Upper lobe of right lung (tissue), 1 donor: ENCODE results near the gene PRKCA. TPM values are rescaled to one million over a fixed set of nuclear protein-coding genes. Genes with fewer than 3 reads are reported as not detected.
A peak's percentile ranks its signal among the peaks of the same experiment; 100 is the strongest.
"Not testable (repeated sequence)": the region's sequence is repeated elsewhere in the genome, so short reads cannot be mapped to it uniquely, and the experiment has no call there.

Experiments
- ATAC-seq: fragments of 200-7000 bp; cut with Tn5 transposase; one replicate; pipeline ENCODE4 v1.9.1; 2020; ENCODE audit warnings: mild to moderate bottlenecking, moderate library complexity
- DNase-seq: peaks from one replicate; pipeline ENCODE4 v3.0.0-alpha.2; 2020
- H3K27ac ChIP-seq: fragments of 200-600 bp; one replicate; pipeline ENCODE4 v1.8.0; 2022
- H3K27me3 ChIP-seq: fragments of 200-600 bp; one replicate; pipeline ENCODE4 v1.8.0; 2022; ENCODE audit warnings: mild to moderate bottlenecking
- H3K36me3 ChIP-seq: fragments of 200-600 bp; one replicate; pipeline ENCODE4 v1.8.0; 2022
- H3K4me1 ChIP-seq: fragments of 200-600 bp; one replicate; pipeline ENCODE4 v1.8.0; 2022
- H3K4me3 ChIP-seq: fragments of 200-600 bp; one replicate; pipeline ENCODE4 v1.8.0; 2022; ENCODE audit warnings: mild to moderate bottlenecking
- H3K9me3 ChIP-seq: fragments of 200-600 bp; one replicate; pipeline ENCODE4 v1.8.0; 2022
- intact Hi-C: fragments of 100-400 bp; cut with DNase I; formaldehyde crosslinking; loops from one replicate; pipeline ENCODE4 v1.11.0; 2022
- long read RNA-seq: library from polyadenylated mRNA; unstranded; transcript quantifications from one replicate; pipeline ENCODE4 v2.0.0, GENCODE V29; 2021
- total RNA-seq: library from RNA; stranded (reverse); fragmentation: NEBNext Ultra II Directional; extraction: Animal tissue kit (Norgen Biotek cat#: 25700); gene quantifications from one replicate; pipeline ENCODE4 v1.2.1, GENCODE V29; 2021
- TF ChIP-seq, protein P1 (sequence below): fragments of 200-600 bp; IDR thresholded peaks from one replicate; pipeline ENCODE4 v1.8.0; 2022; ENCODE audit warnings: antibody characterized with exemption
- donor health status: DM: no; HTN: yes; CAD: no; lungs with severe emphysema.

PRKCA gene
- total RNA-seq, result 43.4 TPM
- long read RNA-seq, full-length matches to known transcripts, result 2 of 13 reads
- long read RNA-seq, partial matches to known transcripts, result 2 of 13 reads
- long read RNA-seq, other reads (novel, unspliced or antisense), result 9 of 13 reads

DNA sequence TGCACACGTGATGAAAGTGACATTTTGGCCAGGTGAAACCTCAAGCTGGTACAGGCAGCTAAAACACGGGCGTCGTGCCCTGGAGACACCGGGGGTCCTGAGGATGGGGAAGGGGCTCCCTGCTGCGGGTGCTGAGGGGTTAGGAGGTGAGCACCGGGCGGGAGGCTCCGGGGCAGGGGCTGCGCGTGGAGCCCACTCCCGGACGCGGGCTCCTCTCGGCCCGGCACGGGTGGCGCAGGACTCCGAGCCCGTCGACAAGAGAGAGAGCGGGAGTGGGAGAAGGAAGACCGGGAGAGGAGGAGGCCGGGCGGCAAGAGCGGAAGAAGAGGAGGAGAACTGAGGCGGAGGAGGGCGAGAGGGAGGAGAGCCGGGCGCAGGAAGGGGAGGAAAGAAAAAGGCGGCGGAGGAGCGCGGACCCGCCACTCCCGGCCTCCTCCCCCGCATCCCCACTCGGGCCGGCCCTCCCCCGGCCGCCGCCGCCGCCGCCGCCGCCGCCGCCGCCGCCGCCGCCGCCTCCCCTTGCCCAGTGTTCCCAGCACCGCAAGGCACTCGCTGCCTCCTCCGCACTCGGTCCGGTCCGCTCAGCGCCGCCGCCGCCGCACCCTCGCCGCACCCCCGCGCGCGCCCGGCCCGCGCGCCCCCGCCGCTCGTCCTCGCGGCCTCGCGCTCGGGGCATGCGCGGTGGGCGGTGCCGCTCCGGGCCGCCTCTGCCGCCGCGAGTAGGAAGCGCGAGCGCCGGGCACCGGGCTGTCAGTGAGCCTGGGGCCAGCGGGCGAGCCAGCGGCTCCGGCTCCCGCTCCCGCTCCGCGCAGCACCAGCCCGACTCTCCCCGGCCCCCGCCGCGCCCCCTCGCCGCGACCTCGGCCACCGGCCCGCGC is at the start of gene PRKCA:
Gene PRKCA, plus strand, starts transcription at position 750 of the 878 bp plus-strand sequence.
- Histone ChIP-seq H3K27me3 (no peaks in the 10 kb centered on the region), H3K27ac (peak within 1 kb of the TSS; percentile 64), H3K36me3 (no peaks in the 10 kb centered on the region), H3K4me1 (peaks cover 12% of the 10 kb centered on the region), H3K9me3 (no peaks in the 10 kb centered on the region), H3K4me3 (peak within 1 kb of the TSS; percentile 90)
- ATAC-seq, result peak; percentile 93
- intact Hi-C loops, result no loop called here
- TF ChIP-seq, protein P1, sequence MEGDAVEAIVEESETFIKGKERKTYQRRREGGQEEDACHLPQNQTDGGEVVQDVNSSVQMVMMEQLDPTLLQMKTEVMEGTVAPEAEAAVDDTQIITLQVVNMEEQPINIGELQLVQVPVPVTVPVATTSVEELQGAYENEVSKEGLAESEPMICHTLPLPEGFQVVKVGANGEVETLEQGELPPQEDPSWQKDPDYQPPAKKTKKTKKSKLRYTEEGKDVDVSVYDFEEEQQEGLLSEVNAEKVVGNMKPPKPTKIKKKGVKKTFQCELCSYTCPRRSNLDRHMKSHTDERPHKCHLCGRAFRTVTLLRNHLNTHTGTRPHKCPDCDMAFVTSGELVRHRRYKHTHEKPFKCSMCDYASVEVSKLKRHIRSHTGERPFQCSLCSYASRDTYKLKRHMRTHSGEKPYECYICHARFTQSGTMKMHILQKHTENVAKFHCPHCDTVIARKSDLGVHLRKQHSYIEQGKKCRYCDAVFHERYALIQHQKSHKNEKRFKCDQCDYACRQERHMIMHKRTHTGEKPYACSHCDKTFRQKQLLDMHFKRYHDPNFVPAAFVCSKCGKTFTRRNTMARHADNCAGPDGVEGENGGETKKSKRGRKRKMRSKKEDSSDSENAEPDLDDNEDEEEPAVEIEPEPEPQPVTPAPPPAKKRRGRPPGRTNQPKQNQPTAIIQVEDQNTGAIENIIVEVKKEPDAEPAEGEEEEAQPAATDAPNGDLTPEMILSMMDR, result no peak
- peak; percentile 91 for DNase-seq

DNA sequence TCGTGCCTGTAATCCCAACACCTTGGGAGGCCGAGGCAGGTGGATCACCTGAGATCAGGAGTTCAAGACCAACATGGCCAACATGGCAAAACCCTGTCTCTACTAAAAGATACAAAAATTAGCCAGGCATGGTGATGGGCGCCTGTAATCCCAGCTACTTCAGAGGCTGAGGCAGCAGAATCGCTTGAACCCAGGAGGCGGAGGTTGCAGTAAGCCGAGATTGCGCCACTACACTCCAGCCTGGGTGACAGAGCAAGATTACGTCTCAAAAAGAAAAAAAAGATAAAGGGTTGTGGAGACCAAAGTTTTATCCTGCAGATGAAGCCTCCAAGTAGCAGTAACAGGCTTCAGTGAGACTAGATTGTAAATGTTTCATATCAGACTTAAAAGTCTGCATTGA is 49.0 kb upstream of the PRKCA start:
- H3K36me3 ChIP-seq, H3K4me3 ChIP-seq, H3K27me3 ChIP-seq, H3K27ac ChIP-seq, DNase-seq, intact Hi-C loops, H3K4me1 ChIP-seq, H3K9me3 ChIP-seq, ATAC-seq: not testable (repeated sequence)

DNA sequence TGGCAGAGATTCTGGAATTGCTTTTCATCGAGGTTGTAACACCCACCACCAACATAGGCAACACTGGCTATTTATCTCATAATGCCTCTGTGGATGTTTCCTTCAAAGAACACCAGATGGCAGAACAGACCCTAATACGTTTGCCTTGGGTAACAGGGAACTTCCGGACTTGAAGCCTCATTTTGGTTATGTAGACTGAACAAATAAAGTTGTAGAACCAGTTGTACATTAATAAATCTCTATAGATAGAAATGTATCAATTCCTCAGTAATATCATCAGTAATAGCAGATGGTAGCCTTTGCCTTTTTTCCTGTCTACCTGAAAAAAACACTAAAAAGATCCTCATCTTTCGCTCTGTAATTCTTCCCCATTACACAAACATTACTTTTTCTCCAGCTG is 47.3 kb upstream of the PRKCA start:
- TF ChIP-seq, protein P1, result peak; percentile 70
- Histone ChIP-seq H3K9me3 (no peaks in the 10 kb centered on the region), H3K27ac (no peak overlapping the region), H3K27me3 (no peaks in the 10 kb centered on the region), H3K4me1 (no peaks in the 10 kb centered on the region), H3K4me3 (no peak overlapping the region), H3K36me3 (no peaks in the 10 kb centered on the region)
- ATAC-seq, result peak; percentile 86
- intact Hi-C loops, result no loop called here
- no peak for DNase-seq

DNA sequence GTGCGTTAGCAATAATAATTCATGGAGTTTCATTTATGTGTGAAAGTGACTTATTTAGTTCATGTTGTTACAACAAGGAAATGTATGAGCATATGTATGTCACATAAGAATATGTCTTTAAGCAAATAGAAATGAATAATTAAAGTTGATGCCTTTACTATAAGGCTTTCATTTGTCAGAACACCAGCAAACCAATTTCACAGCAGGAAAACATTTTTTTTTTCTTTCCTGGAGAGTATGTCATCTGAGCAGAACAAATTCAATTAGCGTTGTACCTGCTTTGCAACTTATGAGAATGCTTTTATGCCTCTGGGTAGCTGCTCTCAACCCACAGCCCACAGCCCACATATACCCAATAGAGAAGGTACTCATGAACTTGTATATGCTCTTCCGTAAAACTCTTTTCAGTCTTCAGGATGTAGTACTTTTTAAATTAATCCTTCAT is 46.9 kb upstream of the PRKCA start:
- no peak overlapping the region for H3K4me3 ChIP-seq
- H3K9me3 ChIP-seq, result no peaks in the 10 kb centered on the region
- intact Hi-C loops, result no loop called here
- TF ChIP-seq, protein P1, result no peak
- no peaks in the 10 kb centered on the region for H3K36me3 ChIP-seq
- ATAC-seq, result no peak
- no peak for DNase-seq
- H3K4me1 ChIP-seq, result no peaks in the 10 kb centered on the region
- H3K27me3 ChIP-seq, result no peaks in the 10 kb centered on the region
- H3K27ac ChIP-seq, result no peak overlapping the region

DNA sequence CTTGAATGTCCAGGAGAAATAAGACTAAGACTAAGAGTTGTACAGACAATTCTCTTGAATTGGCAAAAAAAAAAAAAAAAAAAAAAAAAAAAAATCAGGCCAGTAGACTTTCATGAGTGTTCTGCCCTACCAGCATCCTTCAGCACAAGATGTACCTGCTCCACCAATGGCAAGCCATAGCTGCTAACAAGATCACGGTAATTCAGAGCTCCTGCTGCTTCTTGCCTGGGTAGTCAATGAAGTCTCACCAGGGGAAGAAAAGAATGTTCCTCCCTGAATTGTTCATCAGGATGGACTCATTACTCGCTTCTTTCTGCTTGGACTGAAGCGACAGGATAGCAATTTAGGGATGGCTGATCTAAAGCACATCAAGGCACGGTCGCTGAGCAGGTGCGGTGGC is 42.1 kb upstream of the PRKCA start:
- no peaks in the 10 kb centered on the region for H3K9me3 ChIP-seq
- H3K27me3 ChIP-seq, result no peaks in the 10 kb centered on the region
- H3K4me1 ChIP-seq, result no peaks in the 10 kb centered on the region
- DNase-seq (no peak), ATAC-seq (no peak)
- no peaks in the 10 kb centered on the region for H3K36me3 ChIP-seq
- no peak overlapping the region for H3K27ac ChIP-seq
- TF ChIP-seq, protein P1, result no peak
- intact Hi-C loops, result no loop called here
- no peak overlapping the region for H3K4me3 ChIP-seq

DNA sequence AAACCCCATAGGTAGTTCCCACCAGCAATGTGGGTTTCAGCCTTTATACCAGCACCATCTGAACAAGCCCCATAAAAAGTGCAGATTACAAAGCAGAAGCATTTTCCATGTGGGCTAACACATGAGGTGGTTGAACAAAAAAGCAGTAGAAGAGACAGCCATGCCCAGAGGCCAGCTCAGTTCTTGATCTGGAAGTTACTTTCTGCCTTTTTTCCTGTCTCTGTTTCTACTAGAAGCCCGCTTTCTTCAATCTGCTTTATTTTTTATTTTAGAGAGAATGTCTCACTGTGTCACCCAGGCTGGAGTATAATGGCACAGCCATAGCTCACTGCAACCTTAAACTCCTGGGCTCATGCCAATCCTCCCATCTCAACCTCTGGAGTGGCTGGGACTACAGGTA is 41.7 kb upstream of the PRKCA start:
- H3K9me3 ChIP-seq, result no peaks in the 10 kb centered on the region
- H3K4me1 ChIP-seq, result no peaks in the 10 kb centered on the region
- H3K36me3 ChIP-seq, result no peaks in the 10 kb centered on the region
- H3K27me3 ChIP-seq, result no peaks in the 10 kb centered on the region
- H3K27ac ChIP-seq, result no peak overlapping the region
- H3K4me3 ChIP-seq, result no peak overlapping the region
- intact Hi-C loops, result no loop called here
- no peak for DNase-seq
- TF ChIP-seq, protein P1, result no peak
- ATAC-seq, result no peak
